Activated CD8-positive, alpha-beta memory T cell treated with anti-CD3 and anti-CD28 coated beads, Interleukin-2, amount 50 U/mL, for 24 hours (primary cell): ENCODE results near the gene AXL.

Source experiments
- DNase-seq: peaks from one replicate; pipeline ENCODE4 v3.0.0-alpha.2; 2020; ENCODE audit errors: extremely low read depth

Gene AXL

GRCh38 chr19:41308450-41309179 lies 89.6 kb downstream of the AXL start:
- DNase-seq = peak; percentile 90

- DNase-seq = no peak
Observed at GRCh38 chr19:41309180-41310032, 90.4 kb downstream of the AXL start.

GRCh38 chr19:41310033-41310831 lies 91.2 kb downstream of the AXL start, which contains the start of gene CCDC97:
TSS of gene CCDC97 (plus strand) at chr19:41310172. CDS start at chr19:41310311, 139 bp downstream.
- peak; percentile 78 for DNase-seq

GRCh38 chr19:41311072-41311471 lies 92.0 kb downstream of the AXL start:
- no peak for DNase-seq
